B cell (primary cell): Measurements from ENCODE around the gene MPV17L. TPM values are rescaled to one million over a fixed set of nuclear protein-coding genes. Genes with fewer than 3 reads are reported as not detected.
"Not testable (repeated sequence)": the region's sequence is repeated elsewhere in the genome, so short reads cannot be mapped to it uniquely, and the experiment has no call there.

ENCODE experiments used
- ATAC-seq: fragments of 200-7000 bp; cut with Tn5 transposase; one replicate; pipeline ENCODE4 v1.10.0; 2021; ENCODE audit warnings: low read depth, mild to moderate bottlenecking, moderate number of reproducible peaks, moderate library complexity
- CTCF ChIA-PET: fragments of 350-600 bp; sonication (Branson Sonifier 250); formaldehyde crosslinking; loops from one replicate; lab custom pipeline; 2021; ENCODE audit warnings: antibody characterized with exemption, inconsistent platforms; lab: Charles Lee
- POLR2A ChIA-PET: fragments of 350-600 bp; sonication (Branson Sonifier 250); formaldehyde crosslinking; loops from one replicate; lab custom pipeline; 2021; ENCODE audit warnings: antibody characterized with exemption; lab: Charles Lee
- DNase-seq: peaks from one replicate; pipeline ENCODE4 v3.0.0; 2013
- H2AFZ ChIP-seq: 2 replicates; pipeline ENCODE4 v1.6.1; 2012; ENCODE audit warnings: mild to moderate bottlenecking, low read depth, low read length; ENCODE audit not compliant: insufficient read depth, poor library complexity, severe bottlenecking
- H3K27ac ChIP-seq, 2 donors: 1 replicate in 1 of 2; 2 replicates in 1 of 2; pipeline ENCODE4 v1.5.1; 2012 to 2013; ENCODE audit warnings: low read length in 2 of 2, mild to moderate bottlenecking in 2 of 2, moderate library complexity in 1 of 2
- H3K27me3 ChIP-seq, 4 experiments: fragments of 200-600 bp in 1 of 4; sonication (generic) in 1 of 4; replicated peaks in 1 of 4; 1 replicate in 2 of 4; 2 replicates in 2 of 4; pipeline versions ENCODE4 v1.6.1 to v1.7.0; 2013 to 2016; ENCODE audit warnings: low read length in 3 of 4, mild to moderate bottlenecking in 2 of 4, mixed read lengths in 1 of 4, moderate library complexity in 1 of 4; ENCODE audit not compliant: insufficient read depth in 4 of 4, control insufficient read depth in 3 of 4; ENCODE audit errors: control extremely low read depth in 1 of 4
- H3K36me3 ChIP-seq, 2 experiments: replicated peaks in 1 of 2; 1 replicate in 1 of 2; 2 replicates in 1 of 2; pipeline versions ENCODE4 v1.6.1 to v1.7.1; 2013; ENCODE audit warnings: low read length in 1 of 2; ENCODE audit not compliant: insufficient read depth in 2 of 2, control insufficient read depth in 1 of 2; ENCODE audit errors: control extremely low read depth in 1 of 2, extremely low read depth in 1 of 2
- H3K4me1 ChIP-seq, 2 donors: fragments of 200-600 bp in 1 of 2; sonication (generic) in 1 of 2; 1 replicate in 1 of 2; 2 replicates in 1 of 2; pipeline versions ENCODE4 v1.5.1 to v1.6.1; 2013 to 2017; ENCODE audit warnings: low read length in 2 of 2; ENCODE audit not compliant: control insufficient read depth in 2 of 2, insufficient read depth in 2 of 2
- H3K4me2 ChIP-seq: replicated peaks from 2 replicates; pipeline ENCODE3; 2012; ENCODE audit warnings: mild to moderate bottlenecking, low read depth, low read length; ENCODE audit not compliant: poor library complexity, severe bottlenecking
- H3K4me3 ChIP-seq, 5 experiments: fragments of 200-600 bp in 1 of 5; sonication (generic) in 1 of 5; 1 replicate in 3 of 5; 2 replicates in 2 of 5; pipeline versions ENCODE4 v1.5.1 to v1.7.0; 2011 to 2016; ENCODE audit warnings: low read length in 4 of 5, mild to moderate bottlenecking in 4 of 5, low read depth in 2 of 5, control low read depth in 1 of 5, moderate library complexity in 1 of 5; ENCODE audit not compliant: insufficient read depth in 1 of 5; ENCODE audit errors: control extremely low read depth in 1 of 5, extremely low read depth in 1 of 5
- H3K79me2 ChIP-seq: fragments of 200-600 bp; sonication (generic); one replicate; pipeline ENCODE4 v1.6.0; 2016; ENCODE audit warnings: low read length; ENCODE audit not compliant: control insufficient read depth, insufficient read depth
- H3K9ac ChIP-seq: fragments of 200-600 bp; sonication (generic); 2 replicates; pipeline ENCODE4 v1.6.1; 2017; ENCODE audit warnings: mild to moderate bottlenecking, low read length, moderate library complexity
- H3K9me3 ChIP-seq, 3 donors: one replicate each; pipeline versions ENCODE4 v1.6.1 to v1.7.1; 2013; ENCODE audit warnings: low read length in 2 of 3; ENCODE audit not compliant: control insufficient read depth in 2 of 3, insufficient read depth in 1 of 3; ENCODE audit errors: control extremely low read depth in 1 of 3
- H4K20me1 ChIP-seq: 2 replicates; pipeline ENCODE4 v1.6.0; 2012; ENCODE audit warnings: mild to moderate bottlenecking, low read length; ENCODE audit not compliant: insufficient read depth, control insufficient read depth, poor library complexity, severe bottlenecking
- H3K27ac Mint-ChIP-seq: one replicate; pipeline ENCODE4 v1.8.0; 2021; ENCODE audit warnings: mixed read lengths
- H3K27me3 Mint-ChIP-seq: one replicate; pipeline ENCODE4 v1.8.0; 2021; ENCODE audit warnings: mixed read lengths
- H3K4me1 Mint-ChIP-seq: one replicate; pipeline ENCODE4 v1.8.0; 2021; ENCODE audit warnings: mixed read lengths
- H3K4me3 Mint-ChIP-seq: one replicate; pipeline ENCODE4 v1.8.0; 2021; ENCODE audit warnings: mixed read lengths
- H3K9me3 Mint-ChIP-seq: one replicate; pipeline ENCODE4 v1.8.0; 2022; ENCODE audit warnings: mixed read lengths; ENCODE audit not compliant: insufficient read depth
- CTCF ChIP-seq: fragments of 200-600 bp; IDR thresholded peaks from one replicate; pipeline ENCODE4 v1.8.0; 2022; ENCODE audit warnings: antibody characterized with exemption, mild to moderate bottlenecking
- EZH2 ChIP-seq: IDR thresholded peaks from 2 replicates; pipeline ENCODE4 v1.6.1; 2012; ENCODE audit warnings: borderline replicate concordance, low read depth, mild to moderate bottlenecking, moderate library complexity, low read length; ENCODE audit not compliant: insufficient read depth, poor library complexity, severe bottlenecking
- WGBS: methylation state at CpG from one replicate; pipeline ENCODE4 v1.1.5; 2013; ENCODE audit warnings: missing lambda C conversion rate; ENCODE audit not compliant: insufficient coverage; 5-methylcytosine and 5-hydroxymethylcytosine counted together
- intact Hi-C: fragments of 100-400 bp; cut with micrococcal nuclease; formaldehyde crosslinking; loops from one replicate; pipeline ENCODE4 v1.10.0; 2022
- polyA plus RNA-seq: library from polyadenylated mRNA; depleted of rRNA; stranded (reverse); fragments of >200 nt; gene quantifications from 2 replicates; pipeline ENCODE4 v1.2.3, GENCODE V29; 2012
- total RNA-seq, 2 donors: library from RNA; stranded (reverse); fragments of 120-200 nt in 1 of 2; gene quantifications; 1 replicate in 1 of 2; 2 replicates in 1 of 2; pipeline versions ENCODE4 v1.2.3 to v1.2.4, GENCODE V29; 2013 to 2022

The MPV17L gene
- total and polyA plus RNA-seq, 2 donors (not counting 1 experiment from before 2014, with no cell fraction given), result 0.06 to 0.27 TPM

GRCh38 chr16:15426796-15427195 is 31.2 kb downstream of the MPV17L start:
- H3K4me1 ChIP-seq, result peaks cover 0 to 3% of the 10 kb centered on the region in 2 donors
- Mint-ChIP-seq H3K27ac (no peak overlapping the region), H3K27me3 (peaks cover 17% of the 10 kb centered on the region), H3K4me3 (no peak overlapping the region), H3K4me1 (peaks cover 3% of the 10 kb centered on the region), H3K9me3 (no peaks in the 10 kb centered on the region)
- no peaks in the 10 kb centered on the region for H3K36me3 ChIP-seq
- 63% methylated on average over 3 of the region's 6 CpGs for WGBS
- ATAC-seq, result no peak
- H2AFZ ChIP-seq, result no peak overlapping the region
- ChIA-PET CTCF (interaction anchor here (1.1 to 3.1 kb wide), 10 partner anchors 18 to 331 kb away, joined by 3 to 24 read pairs (median 4); partner anchors contain the start of gene MARF1), POLR2A (no interaction called here)
- H3K4me3 ChIP-seq, result no peak overlapping the region
- H3K9ac ChIP-seq, result no peak overlapping the region
- intact Hi-C loops, result loop anchor here (1.0 kb wide), 1 partner anchor 216 kb away; no protein-coding TSS in a partner anchor
- no peaks in the 10 kb centered on the region for H3K27me3 ChIP-seq
- no peak overlapping the region for H3K4me2 ChIP-seq
- H4K20me1 ChIP-seq, result no peaks in the 10 kb centered on the region
- no peak for TF ChIP-seq CTCF
- no peak for TF ChIP-seq EZH2
- DNase-seq, result no peak
- no peak overlapping the region for H3K27ac ChIP-seq
- no peaks in the 10 kb centered on the region for H3K9me3 ChIP-seq
- no peaks in the 10 kb centered on the region for H3K79me2 ChIP-seq

- peaks cover 3% of the 10 kb centered on the region for H3K4me1 Mint-ChIP-seq
- no peaks in the 10 kb centered on the region for H3K79me2 ChIP-seq
- H3K9ac ChIP-seq, result no peak overlapping the region
- CTCF ChIA-PET, result interaction anchor here (0.6 to 3.1 kb wide), 20 partner anchors 8 to 699 kb away, joined by 3 to 24 read pairs (median 4); partner anchors contain the start of gene MARF1
- H4K20me1 ChIP-seq, result no peaks in the 10 kb centered on the region
- peaks cover 0 to 3% of the 10 kb centered on the region in 2 donors for H3K4me1 ChIP-seq
- H3K4me3 Mint-ChIP-seq, result no peak overlapping the region
- intact Hi-C loops, result loop anchor here (1.0 kb wide), 1 partner anchor 215 kb away; no protein-coding TSS in a partner anchor
- DNase-seq, result peak; percentile 61
- H3K27ac Mint-ChIP-seq, result no peak overlapping the region
- H3K27me3 Mint-ChIP-seq, result peaks cover 14% of the 10 kb centered on the region
- H3K27ac ChIP-seq, result no peak overlapping the region
- H3K9me3 ChIP-seq, result no peaks in the 10 kb centered on the region
- H2AFZ ChIP-seq, result peak overlapping the region; percentile 49
- ATAC-seq, result peak; percentile 56
- no peaks in the 10 kb centered on the region for H3K36me3 ChIP-seq
- H3K27me3 ChIP-seq, result no peaks in the 10 kb centered on the region
- H3K4me3 ChIP-seq, result no peak overlapping the region
- no peak overlapping the region for H3K4me2 ChIP-seq
- H3K9me3 Mint-ChIP-seq, result no peaks in the 10 kb centered on the region
- TF ChIP-seq EZH2 (no peak), CTCF (peak; percentile 63)
- WGBS, result 10% methylated on average over 4 of the region's 8 CpGs
- POLR2A ChIA-PET, result interaction anchor here (0.6 kb wide), 1 partner anchor 21 kb away, joined by 3 read pairs; no protein-coding TSS in a partner anchor
These were observed 32.2 kb downstream of the MPV17L start for GRCh38 chr16:15427648-15428239.

GRCh38 chr16:15430884-15431283 is 35.3 kb downstream of the MPV17L start:
- H3K4me1 ChIP-seq, result peaks cover 9 to 19% of the 10 kb centered on the region in 2 donors
- POLR2A ChIA-PET, H3K9ac ChIP-seq, H4K20me1 ChIP-seq, H3K27ac ChIP-seq, H3K4me2 ChIP-seq, H3K9me3 Mint-ChIP-seq, DNase-seq, H3K4me3 Mint-ChIP-seq, H3K36me3 ChIP-seq, H2AFZ ChIP-seq, ATAC-seq, H3K79me2 ChIP-seq, H3K9me3 ChIP-seq, H3K27ac Mint-ChIP-seq, H3K4me3 ChIP-seq: not testable (repeated sequence)
- Mint-ChIP-seq H3K4me1 (peaks cover 19% of the 10 kb centered on the region), H3K27me3 (peaks cover 19% of the 10 kb centered on the region)
- H3K27me3 ChIP-seq, result peaks cover 0 to 24% (median 11%) of the 10 kb centered on the region in 4 experiments
- CTCF ChIA-PET, result interaction anchor here (0.9 to 2.6 kb wide), 2 partner anchors 13 to 212 kb away, joined by 3 to 12 read pairs; partner anchors contain the start of gene MARF1
- intact Hi-C loops, result loop anchor here (5.0 kb wide), 1 partner anchor 161 kb away; no protein-coding TSS in a partner anchor
- 98% methylated on average over 9 of the region's 11 CpGs for WGBS
